Measurements from ENCODE around the gene IRF8.

The IRF8 gene

DNA sequence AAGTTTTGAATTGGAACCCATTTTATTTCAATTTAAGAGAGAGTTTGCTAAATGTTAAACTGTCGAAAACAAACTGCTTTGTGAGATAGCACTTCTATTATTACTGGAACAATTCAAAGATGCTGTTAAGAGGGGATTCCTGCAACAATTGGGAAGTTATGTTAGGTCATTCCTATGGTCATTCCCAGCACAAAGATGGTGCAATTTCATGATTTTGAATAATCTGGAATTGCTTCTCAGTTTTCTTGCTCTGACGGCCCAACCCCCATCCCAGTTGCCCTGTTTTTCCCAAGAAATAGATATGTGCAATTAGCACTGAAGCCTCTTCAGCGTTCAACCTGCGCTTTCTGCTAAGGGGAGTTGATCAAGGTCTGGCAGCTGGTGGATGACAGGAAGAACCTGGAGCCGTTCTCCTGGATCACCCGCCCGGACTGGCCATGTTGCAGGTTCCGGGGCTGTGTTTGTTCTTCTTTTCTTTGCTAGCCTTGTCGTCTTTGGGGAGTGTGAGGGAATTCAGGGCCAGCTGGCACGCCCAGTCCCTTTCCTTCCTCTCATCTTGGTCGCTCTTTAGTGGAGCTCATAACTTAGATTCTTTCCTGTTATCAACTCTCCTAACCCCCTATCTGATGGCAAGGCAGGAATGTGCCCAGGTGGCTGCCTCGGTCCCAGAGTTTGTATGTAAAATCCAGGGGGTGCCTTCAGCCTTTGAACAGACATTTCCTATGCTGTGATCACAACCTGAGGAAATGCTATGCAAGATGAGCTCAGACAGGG is 29.0 kb upstream of the IRF8 start:
- TF ChIP-seq SIN3A (IDR thresholded peaks at IDR 0.05; ENCODE audit: borderline replicate concordance, insufficient read depth, low read length): no peak
- no peak for TF ChIP-seq FOXP2 (optimal IDR thresholded peaks at IDR 0.05; ENCODE audit: borderline replicate concordance, extremely low read depth, extremely low read length, insufficient read depth)

DNA sequence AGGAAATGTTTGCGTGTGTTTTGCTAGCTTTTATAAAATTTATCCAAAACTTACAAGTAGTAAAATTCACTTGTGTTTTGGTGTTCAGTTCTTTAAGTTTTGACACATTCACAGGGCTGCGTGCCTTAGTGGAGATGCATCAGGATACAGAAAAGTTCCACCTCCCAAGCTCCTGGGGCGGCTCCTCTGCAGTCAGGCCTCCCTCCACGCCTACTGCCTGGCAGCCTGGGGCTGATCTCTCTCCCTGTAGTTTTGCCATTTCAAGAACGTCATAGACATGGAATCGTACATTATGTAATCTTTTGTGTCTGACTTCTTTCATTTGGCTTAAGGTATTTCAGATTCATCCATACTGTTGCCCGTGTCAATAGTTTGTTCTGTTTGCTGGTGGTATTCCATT is 27.2 kb upstream of the IRF8 start:
- TF ChIP-seq FOXP2 (optimal IDR thresholded peaks at IDR 0.05; ENCODE audit: borderline replicate concordance, extremely low read depth, extremely low read length, insufficient read depth) (no peak), POLR2AphosphoS5 (IDR thresholded peaks at IDR 0.05; ENCODE audit: low read depth, low read length) (no peak), TAF1 (IDR thresholded peaks at IDR 0.05; ENCODE audit: borderline replicate concordance, insufficient read depth, low read length) (no peak), SIN3A (IDR thresholded peaks at IDR 0.05; ENCODE audit: borderline replicate concordance, insufficient read depth, low read length) (no peak)
- TF ChIP-seq, protein P1, sequence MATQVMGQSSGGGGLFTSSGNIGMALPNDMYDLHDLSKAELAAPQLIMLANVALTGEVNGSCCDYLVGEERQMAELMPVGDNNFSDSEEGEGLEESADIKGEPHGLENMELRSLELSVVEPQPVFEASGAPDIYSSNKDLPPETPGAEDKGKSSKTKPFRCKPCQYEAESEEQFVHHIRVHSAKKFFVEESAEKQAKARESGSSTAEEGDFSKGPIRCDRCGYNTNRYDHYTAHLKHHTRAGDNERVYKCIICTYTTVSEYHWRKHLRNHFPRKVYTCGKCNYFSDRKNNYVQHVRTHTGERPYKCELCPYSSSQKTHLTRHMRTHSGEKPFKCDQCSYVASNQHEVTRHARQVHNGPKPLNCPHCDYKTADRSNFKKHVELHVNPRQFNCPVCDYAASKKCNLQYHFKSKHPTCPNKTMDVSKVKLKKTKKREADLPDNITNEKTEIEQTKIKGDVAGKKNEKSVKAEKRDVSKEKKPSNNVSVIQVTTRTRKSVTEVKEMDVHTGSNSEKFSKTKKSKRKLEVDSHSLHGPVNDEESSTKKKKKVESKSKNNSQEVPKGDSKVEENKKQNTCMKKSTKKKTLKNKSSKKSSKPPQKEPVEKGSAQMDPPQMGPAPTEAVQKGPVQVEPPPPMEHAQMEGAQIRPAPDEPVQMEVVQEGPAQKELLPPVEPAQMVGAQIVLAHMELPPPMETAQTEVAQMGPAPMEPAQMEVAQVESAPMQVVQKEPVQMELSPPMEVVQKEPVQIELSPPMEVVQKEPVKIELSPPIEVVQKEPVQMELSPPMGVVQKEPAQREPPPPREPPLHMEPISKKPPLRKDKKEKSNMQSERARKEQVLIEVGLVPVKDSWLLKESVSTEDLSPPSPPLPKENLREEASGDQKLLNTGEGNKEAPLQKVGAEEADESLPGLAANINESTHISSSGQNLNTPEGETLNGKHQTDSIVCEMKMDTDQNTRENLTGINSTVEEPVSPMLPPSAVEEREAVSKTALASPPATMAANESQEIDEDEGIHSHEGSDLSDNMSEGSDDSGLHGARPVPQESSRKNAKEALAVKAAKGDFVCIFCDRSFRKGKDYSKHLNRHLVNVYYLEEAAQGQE (IDR thresholded peaks at IDR 0.05; ENCODE audit: insufficient read depth in 1 of 2, low read depth in 2 of 2, low read length in 2 of 2): no peak

DNA sequence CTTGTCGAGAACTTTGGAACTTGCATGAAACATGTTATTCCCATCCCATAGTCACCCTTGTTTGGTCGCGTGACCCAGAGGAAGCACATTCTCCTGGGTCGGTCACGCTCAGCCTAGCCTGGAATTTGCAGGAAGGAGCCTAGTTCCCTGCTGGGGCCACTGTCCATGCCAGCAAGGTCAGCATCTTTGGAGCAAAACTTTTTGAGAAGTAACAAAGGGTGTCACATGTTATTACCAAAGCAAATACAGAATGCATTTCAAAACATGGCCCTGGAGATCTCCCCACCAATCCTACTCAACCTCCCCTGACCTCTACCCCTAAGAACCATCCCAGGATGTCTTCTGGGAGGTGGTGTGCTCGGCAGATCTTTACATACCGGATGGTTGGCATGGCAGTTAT is 26.2 kb upstream of the IRF8 start:
- TF ChIP-seq FOXP2 (optimal IDR thresholded peaks at IDR 0.05; ENCODE audit: borderline replicate concordance, extremely low read depth, extremely low read length, insufficient read depth) (no peak), POLR2AphosphoS5 (IDR thresholded peaks at IDR 0.05; ENCODE audit: low read depth, low read length) (no peak), SIN3A (IDR thresholded peaks at IDR 0.05; ENCODE audit: borderline replicate concordance, insufficient read depth, low read length) (no peak), TAF1 (IDR thresholded peaks at IDR 0.05; ENCODE audit: borderline replicate concordance, insufficient read depth, low read length) (no peak)
- TF ChIP-seq, protein P1 (IDR thresholded peaks at IDR 0.05; ENCODE audit: insufficient read depth in 1 of 2, low read depth in 2 of 2, low read length in 2 of 2): no peak

DNA sequence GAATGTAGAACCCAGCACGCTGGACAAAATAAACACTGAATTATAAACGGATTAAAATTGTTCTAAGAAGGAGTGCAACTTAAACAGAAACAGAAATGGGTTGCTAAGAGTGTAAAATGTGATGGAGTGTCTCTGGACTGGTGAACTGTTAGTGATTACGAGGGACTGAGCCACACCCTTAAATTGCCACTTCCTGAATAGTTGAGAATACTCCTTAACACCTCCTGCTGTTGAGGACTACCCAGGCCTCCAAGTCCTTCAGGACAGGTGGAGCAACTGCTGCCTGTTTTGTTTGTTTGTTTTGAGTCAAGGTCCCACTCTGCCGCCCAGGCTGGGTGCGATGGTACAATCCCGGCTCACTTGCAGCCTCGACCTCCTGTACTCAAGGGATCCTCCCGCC is 25.8 kb upstream of the IRF8 start:
- TF ChIP-seq FOXP2 (optimal IDR thresholded peaks at IDR 0.05; ENCODE audit: borderline replicate concordance, extremely low read depth, extremely low read length, insufficient read depth) (no peak), TAF1 (IDR thresholded peaks at IDR 0.05; ENCODE audit: borderline replicate concordance, insufficient read depth, low read length) (no peak), POLR2AphosphoS5 (IDR thresholded peaks at IDR 0.05; ENCODE audit: low read depth, low read length) (no peak), SIN3A (IDR thresholded peaks at IDR 0.05; ENCODE audit: borderline replicate concordance, insufficient read depth, low read length) (no peak)
- TF ChIP-seq, protein P1 (IDR thresholded peaks at IDR 0.05; ENCODE audit: insufficient read depth in 1 of 2, low read depth in 2 of 2, low read length in 2 of 2): no peak

DNA sequence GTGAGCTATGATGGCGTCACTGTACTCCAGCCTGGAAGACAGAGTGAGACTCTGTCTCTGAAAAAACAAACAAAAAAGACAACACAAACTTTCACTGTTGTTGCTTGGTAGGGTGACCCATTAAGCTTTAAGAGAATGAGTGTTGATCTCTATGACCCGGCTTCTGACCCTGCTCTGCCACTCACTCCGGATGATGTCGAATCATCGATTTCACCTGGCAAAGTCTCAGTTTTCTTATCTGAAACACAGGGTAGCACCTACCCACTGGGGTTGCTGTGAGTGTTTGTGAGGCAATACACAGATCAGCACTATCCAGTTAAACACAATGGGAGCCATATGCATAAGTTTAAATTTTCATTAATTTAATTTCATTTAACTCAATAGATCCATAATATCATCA is 20.6 kb upstream of the IRF8 start:
- TF ChIP-seq, protein P1 (IDR thresholded peaks at IDR 0.05; ENCODE audit: insufficient read depth in 1 of 2, low read depth in 2 of 2, low read length in 2 of 2): no peak
- no peak for TF ChIP-seq SIN3A (IDR thresholded peaks at IDR 0.05; ENCODE audit: borderline replicate concordance, insufficient read depth, low read length)
- no peak for TF ChIP-seq FOXP2 (optimal IDR thresholded peaks at IDR 0.05; ENCODE audit: borderline replicate concordance, extremely low read depth, extremely low read length, insufficient read depth)
- no peak for TF ChIP-seq TAF1 (IDR thresholded peaks at IDR 0.05; ENCODE audit: borderline replicate concordance, insufficient read depth, low read length)
- TF ChIP-seq POLR2AphosphoS5 (IDR thresholded peaks at IDR 0.05; ENCODE audit: low read depth, low read length): no peak
